Caki2 (cell line): ENCODE measurements around the gene PXMP4. TPM values are rescaled to one million over a fixed set of nuclear protein-coding genes. Genes with fewer than 3 reads are reported as not detected.

Source experiments
- DNase-seq: peaks from one replicate; pipeline ENCODE4 v3.0.0-alpha.2; 2015; ENCODE audit warnings: low read depth
- in situ Hi-C: cut with HindIII; loops from 2 replicates; pipeline ENCODE4 v1.10.0; 2016; ENCODE audit warnings: low sequenced_read_pairs, low pct_unique_long_range_greater_than_20kb, mixed read lengths
- total RNA-seq: library from RNA; depleted of rRNA; stranded (reverse); fragments of >200 nt; shearing (Covaris generic); gene quantifications from 2 replicates; pipeline ENCODE4 v1.2.3, GENCODE V29; 2014; ENCODE audit warnings: low replicate concordance

PXMP4 gene
- total RNA-seq, 1 experiment from 2014 or later, result 3.3 TPM

GRCh38 chr20:33676121-33676520 lies 44.0 kb downstream of the PXMP4 start:
- in situ Hi-C loops, result no loop called here

DNA sequence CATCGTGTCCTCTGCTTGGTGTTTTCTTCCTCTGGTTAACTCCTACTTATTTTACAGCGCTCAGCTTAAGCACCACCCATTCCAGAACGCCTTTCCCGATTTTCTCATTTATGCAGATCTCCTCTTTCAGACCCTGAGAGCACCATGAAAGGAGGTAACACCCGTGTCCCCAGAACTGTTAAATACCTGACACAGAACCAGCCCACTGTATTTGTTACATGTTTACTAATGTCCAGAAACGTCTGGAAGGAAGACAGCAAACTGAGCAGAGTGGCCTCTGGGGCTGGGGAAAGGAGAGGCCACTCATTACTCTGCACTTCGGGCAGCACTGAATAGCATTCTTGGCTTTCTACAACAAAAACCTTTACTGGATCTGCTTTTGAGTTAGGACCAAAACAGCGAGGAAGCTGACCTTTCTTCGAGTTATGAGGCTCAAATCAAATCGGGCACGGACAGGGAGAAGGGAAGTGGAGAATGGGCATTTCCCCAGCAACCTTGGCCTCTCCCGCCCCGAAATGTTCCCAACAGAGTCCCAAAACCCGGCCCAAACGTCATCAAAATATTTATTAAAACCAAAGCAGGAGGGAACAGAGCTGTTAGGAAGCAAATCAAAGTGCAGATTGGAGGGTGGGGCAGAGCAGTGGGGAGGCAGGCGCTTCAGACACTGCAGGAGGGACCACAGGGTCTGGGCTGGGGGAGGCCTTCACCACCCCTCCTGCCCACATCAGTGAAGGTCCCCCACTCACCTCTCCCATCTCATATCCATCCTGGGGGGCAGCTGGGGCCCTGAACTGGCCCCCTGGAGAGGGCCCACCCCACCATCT lies 44.8 kb downstream of the PXMP4 start:
- in situ Hi-C loops, result no loop called here
- no peak for DNase-seq

More at GRCh38 chr20:33676121-33676520, 44.0 kb downstream of the PXMP4 start:
- no peak for DNase-seq

DNA sequence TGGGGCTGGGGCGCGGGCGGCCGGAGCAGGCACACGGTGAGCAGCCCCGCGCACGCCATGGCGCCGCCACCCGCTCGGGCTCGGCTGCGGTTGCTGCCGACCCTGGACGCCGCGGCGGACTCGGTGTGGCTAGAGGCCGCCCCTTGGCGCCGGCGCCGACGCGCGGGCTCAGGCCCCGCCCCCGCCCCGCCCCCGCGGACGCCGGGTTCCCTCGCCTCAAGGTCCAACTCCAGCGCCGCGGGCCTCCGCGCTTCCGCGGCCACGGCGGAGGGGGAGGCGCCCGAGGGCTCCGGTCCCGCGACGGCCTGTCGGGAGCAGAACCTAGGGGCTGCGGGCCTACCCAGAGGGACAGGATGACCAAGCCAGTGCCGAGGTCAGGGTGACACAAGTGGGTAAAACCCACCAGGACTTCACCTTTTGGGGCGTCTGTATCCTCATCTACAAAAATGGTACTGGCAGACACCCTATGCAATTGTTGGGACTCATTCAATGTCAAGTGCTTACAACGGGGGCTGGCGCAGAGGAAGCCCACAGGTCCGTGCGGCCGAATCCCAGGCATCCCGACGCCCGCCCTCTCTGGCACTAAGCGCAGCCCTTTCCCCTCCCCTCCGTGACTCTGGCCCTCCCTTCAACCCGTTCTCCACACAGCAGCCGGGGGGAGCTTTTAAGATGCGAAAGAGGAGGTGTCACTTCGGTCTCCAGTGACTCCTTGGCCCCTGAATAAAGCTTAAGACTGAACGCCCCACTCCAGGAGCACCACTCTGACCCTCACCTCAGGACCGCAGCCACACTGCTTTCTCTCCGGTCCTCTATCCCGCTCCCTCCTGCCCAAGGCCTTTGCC lies 45.6 kb downstream of the PXMP4 start, which contains the start of gene NECAB3:
Gene NECAB3, minus strand, starts transcription at position 135 of the 842 bp plus-strand sequence. Its CDS starts 76 bp downstream, at position 59.
- DNase-seq, result peak; percentile 69
- in situ Hi-C loops, result no loop called here

- no peak for DNase-seq
- in situ Hi-C loops, result no loop called here
These were observed 46.5 kb downstream of the PXMP4 start for GRCh38 chr20:33673410-33674293.

DNA sequence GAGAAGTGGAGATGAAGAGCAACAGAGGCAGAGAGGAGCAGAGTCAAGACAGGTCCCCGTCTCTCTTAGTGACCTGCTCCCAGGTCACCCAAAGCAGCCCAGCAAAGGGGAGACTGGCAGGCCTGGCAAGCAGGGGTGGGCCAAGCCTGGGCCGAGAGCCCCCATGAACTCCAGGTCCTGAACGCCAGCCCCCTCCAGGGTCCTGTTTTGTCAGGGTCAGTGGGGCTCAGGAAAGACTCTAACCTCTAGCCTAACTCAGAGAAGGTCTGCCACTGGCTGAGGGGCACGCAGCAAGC lies 47.0 kb downstream of the PXMP4 start:
- DNase-seq, result no peak
- in situ Hi-C loops, result no loop called here

DNA sequence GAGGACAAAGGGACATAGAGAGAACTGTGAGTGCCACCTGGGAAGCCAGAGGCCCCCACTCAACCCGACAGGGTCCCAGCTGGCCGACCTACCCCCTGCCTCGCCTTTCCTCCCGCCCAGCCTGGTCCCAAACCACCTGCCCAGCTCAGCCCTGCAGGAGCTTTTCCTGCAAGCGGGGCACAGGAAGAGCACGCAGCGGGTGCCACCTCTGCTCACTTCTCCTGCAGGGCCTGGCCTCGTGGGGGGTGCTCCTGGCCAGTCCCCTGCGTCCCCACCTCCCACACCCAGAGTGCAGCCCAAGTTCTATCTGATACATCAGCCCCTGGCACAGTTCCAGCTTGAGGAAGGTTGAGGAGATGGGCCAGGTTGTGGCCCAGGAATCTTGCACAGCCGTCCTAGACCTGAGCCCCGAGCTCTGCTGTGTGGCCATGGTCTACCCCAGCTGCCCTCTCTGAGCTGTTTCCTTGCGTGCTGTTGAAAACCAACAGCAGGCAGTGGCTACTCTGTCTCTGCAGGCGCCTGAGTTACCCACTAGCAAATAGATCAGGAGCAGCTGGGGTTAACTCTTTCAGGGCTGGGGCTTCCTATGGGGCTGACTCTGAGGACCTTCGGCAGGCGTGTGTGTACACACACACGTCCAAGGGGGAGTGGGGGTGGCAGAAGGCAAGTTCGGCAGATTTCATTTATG lies 47.5 kb downstream of the PXMP4 start:
- in situ Hi-C loops, result no loop called here
- no peak for DNase-seq

DNA sequence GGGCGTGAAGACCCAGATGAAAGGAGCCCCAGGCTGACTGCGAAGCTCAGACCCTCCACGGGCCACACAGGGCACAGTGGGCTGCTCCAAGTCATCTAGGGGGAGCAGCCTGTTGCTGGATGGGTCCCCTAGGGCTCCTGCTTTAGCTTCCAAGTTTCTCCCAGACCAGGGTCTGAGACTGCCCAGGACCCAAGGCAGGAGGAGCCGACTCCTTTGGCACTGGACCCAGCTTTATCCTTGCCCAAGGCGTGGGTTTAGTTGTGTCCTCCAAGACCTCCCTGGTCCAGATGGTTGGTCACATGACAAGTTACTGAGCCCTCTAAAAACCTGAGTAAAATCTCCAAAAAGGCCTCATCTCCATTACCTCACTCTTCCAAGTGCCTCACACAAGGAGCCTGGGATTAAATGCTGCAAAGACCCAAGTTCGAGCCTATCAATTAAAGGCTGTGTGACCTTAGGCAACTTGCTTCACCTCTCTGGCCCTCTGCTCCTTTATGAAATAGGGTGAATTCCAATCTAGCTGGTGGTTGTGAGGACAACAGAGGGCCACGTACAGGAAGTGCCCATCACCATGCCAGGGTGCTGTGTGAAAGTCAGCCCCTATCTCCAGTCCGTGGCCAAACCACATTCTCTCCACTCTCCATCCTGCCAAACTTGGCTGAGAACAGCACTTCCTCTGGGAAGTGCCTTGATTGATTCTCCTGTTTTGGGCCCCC lies 48.4 kb downstream of the PXMP4 start:
- DNase-seq, result no peak
- in situ Hi-C loops, result no loop called here

GRCh38 chr20:33670715-33671499 lies 49.2 kb downstream of the PXMP4 start:
- in situ Hi-C loops, result no loop called here
- no peak for DNase-seq

- no peak for DNase-seq
- in situ Hi-C loops, result no loop called here
These were observed 50.1 kb downstream of the PXMP4 start for GRCh38 chr20:33669873-33670640.

GRCh38 chr20:33669224-33669623 lies 50.9 kb downstream of the PXMP4 start:
- no peak for DNase-seq
- in situ Hi-C loops, result no loop called here

DNA sequence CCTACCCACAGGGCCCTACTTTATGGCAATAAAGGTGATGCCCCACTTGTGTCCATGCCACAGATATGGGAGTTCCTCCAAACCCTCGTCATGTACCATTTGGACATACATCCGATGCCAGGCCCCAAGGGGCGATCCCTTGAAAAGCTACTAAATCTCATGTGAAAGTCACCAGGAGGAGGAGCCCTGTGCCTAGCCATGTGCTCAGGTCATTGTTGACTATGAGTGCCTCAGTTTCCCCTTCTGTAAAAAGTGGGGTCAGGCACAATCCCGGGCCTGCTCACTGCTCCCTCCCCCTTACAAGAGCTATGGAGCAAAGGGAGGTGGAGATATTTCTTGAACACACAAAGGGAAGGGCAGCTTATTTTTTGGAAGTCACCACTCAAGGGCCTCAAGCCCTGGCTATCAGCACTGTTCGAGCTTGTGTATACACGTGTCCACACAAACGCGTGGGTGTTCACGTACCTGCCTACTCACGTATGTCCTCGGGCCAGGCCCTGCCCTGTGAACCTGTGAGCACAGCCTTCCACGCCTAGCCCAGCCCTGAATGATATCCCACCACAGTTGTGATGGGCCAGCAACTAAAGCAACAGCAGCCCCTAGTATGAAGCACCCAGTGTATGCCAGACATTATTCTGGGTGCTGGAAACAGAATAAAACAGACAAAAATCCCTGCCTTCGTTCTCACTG lies 51.5 kb downstream of the PXMP4 start:
- in situ Hi-C loops, result no loop called here
- no peak for DNase-seq

GRCh38 chr20:33667676-33668465 lies 52.2 kb downstream of the PXMP4 start:
- in situ Hi-C loops, result no loop called here

GRCh38 chr20:33667245-33667675 lies 52.9 kb downstream of the PXMP4 start:
- in situ Hi-C loops, result no loop called here

More at GRCh38 chr20:33667676-33668465, 52.2 kb downstream of the PXMP4 start:
- DNase-seq, result peak; percentile 83

DNA sequence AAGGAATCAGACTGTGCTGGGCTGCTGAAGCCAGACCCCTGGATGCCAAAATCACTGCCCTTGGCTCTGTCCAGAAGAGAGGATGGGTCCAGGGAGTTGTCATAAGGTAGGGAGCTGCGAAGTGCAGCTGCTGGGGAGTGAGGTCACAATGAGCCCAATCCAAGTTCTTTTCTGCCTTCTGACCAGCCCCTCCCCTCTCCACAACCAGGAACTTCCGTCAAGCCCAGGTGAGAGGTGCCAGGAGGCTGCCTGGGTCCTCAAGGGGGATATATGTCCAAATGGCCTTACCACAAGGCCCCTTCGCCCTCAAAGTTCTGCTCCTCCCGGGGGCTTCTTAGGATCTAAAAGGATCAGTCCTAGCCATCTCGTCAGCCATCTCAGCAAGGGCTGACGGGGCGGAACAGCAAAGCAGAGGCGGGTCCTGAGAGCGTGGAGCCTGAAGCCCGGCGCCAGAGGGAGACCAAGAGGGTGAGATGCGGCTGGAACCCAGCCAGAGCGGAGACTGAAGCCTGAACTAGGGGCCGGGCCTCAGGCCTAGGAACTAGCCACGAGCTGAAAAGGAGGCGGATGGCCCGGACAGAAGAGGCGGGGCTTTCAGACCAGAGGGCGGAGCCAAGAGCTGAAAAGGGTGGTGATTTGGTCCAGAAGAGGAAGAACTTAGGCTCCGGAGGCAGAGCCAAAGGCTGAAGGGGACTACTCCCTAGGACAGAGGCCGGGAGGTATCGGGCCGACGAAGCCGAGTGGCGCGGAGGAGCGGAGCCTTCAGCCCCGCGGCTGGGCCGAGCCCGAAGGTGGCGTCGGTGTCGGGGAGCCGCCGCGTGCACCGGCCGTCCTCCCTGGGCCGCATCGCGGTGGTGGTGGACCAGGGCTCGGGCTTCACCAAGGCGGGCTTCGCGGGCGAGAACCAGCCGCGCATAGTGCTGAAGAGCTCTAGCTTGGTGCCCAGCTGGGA lies 53.5 kb downstream of the PXMP4 start, which contains the start of gene ACTL10:
Gene ACTL10, plus strand, starts transcription at position 651 of the 952 bp plus-strand sequence. CDS start 555 bp downstream, outside the sequence.
- in situ Hi-C loops, result no loop called here
- peak; percentile 100 for DNase-seq

More at GRCh38 chr20:33667245-33667675, 52.9 kb downstream of the PXMP4 start:
- peak; percentile 76 for DNase-seq
